DND-41 (cell line): Measurements from ENCODE around the gene FHIT.

Experiments
- ATAC-seq: fragments of 200-7000 bp; cut with Tn5 transposase; 3 replicates; pipeline ENCODE4 v1.9.1; 2021; ENCODE audit warnings: low read depth; ENCODE audit not compliant: insufficient read depth
- DNase-seq: peaks from one replicate; pipeline ENCODE4 v3.0.0-alpha.2; 2020
- H2AFZ ChIP-seq: 2 replicates; pipeline ENCODE4 v1.6.0; 2012; ENCODE audit warnings: low read depth, low read length
- H3K27ac ChIP-seq: 2 replicates; pipeline ENCODE4 v1.5.1; 2012; ENCODE audit warnings: low read length, inconsistent platforms
- H3K27me3 ChIP-seq: fragments of 200-600 bp; sonication (generic); 2 replicates; pipeline ENCODE4 v1.6.0; 2012; ENCODE audit warnings: low read length, mild to moderate bottlenecking, inconsistent platforms; ENCODE audit not compliant: insufficient read depth, poor library complexity
- H3K36me3 ChIP-seq: 2 replicates; pipeline ENCODE4 v1.5.1; 2012; ENCODE audit warnings: low read length, inconsistent platforms; ENCODE audit not compliant: insufficient read depth
- H3K4me1 ChIP-seq: 2 replicates; pipeline ENCODE4 v1.5.1; 2012; ENCODE audit warnings: mild to moderate bottlenecking, low read length; ENCODE audit not compliant: insufficient read depth
- H3K4me2 ChIP-seq: 2 replicates; pipeline ENCODE4 v1.6.0; 2012; ENCODE audit warnings: mild to moderate bottlenecking, moderate library complexity, low read length, inconsistent platforms; ENCODE audit not compliant: insufficient read depth
- H3K4me3 ChIP-seq, 2 experiments: fragments of 200-600 bp in 1 of 2; shearing (Covaris generic) in 1 of 2; 2 replicates each; pipeline ENCODE4 v1.5.1; 2012 to 2016; ENCODE audit warnings: inconsistent platforms in 2 of 2, low read length in 2 of 2, mild to moderate bottlenecking in 2 of 2, low read depth in 1 of 2, moderate library complexity in 1 of 2
- H3K79me2 ChIP-seq: 2 replicates; pipeline ENCODE4 v1.6.0; 2012; ENCODE audit warnings: low read length, inconsistent platforms; ENCODE audit not compliant: insufficient read depth
- H3K9ac ChIP-seq: 2 replicates; pipeline ENCODE4 v1.6.0; 2012; ENCODE audit warnings: low read depth, mild to moderate bottlenecking, inconsistent platforms, low read length, moderate library complexity
- H3K9me3 ChIP-seq: 2 replicates; pipeline ENCODE4 v1.5.1; 2012; ENCODE audit warnings: low read length, moderate library complexity, mild to moderate bottlenecking, inconsistent platforms; ENCODE audit not compliant: insufficient read depth, severe bottlenecking
- H4K20me1 ChIP-seq: 2 replicates; pipeline ENCODE4 v1.6.0; 2012; ENCODE audit warnings: low read length; ENCODE audit not compliant: insufficient read depth
- EZH2 ChIP-seq: IDR thresholded peaks from 3 replicates; pipeline ENCODE4 v1.6.1; 2012; ENCODE audit warnings: borderline replicate concordance, low read depth, mild to moderate bottlenecking, moderate library complexity, low read length, inconsistent platforms; ENCODE audit not compliant: severe bottlenecking
- TF ChIP-seq, protein P1 (sequence below): IDR thresholded peaks from 2 replicates; pipeline ENCODE4 v1.5.1; 2012; ENCODE audit warnings: borderline replicate concordance, low read length, moderate library complexity, mild to moderate bottlenecking; ENCODE audit not compliant: poor library complexity, severe bottlenecking; ENCODE audit errors: extremely low read depth

FHIT gene

DNA sequence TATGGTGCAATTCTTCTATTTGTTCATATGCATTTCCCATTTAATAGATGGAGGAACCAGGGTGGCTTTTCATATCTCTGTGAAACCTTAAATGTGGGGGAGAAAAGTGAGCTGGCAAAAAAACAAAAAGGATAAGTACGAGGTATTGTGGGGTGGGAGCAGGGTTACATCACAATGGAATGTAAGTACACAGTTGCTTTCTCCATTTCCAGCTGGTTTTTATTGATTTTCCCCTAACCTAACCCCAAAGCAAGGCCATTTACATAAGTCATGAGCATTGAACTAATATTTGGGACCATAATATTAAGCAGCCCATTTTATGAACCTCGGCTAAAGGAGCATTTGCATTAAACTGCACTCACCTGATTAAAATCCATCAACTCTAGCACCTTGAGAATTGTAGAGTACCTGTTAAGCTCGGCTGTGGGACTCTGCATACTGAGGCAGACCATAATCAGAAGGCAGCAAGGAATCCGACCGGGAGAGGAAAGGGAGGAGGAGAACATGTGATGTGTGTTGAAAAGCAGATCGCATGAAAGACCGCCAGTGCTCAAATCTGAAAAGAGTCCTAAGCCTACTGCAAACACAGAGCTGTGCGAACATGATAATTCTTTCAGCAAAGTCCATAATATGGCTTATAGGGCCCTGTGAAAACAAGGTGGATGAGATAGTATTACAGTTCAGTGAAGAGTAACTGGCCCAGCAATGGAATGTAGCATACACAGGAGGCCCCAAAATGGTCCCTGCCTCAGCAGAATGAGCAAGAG, 513.4 kb downstream of the FHIT start:
- Histone ChIP-seq H3K4me2 (no peak overlapping the region), H3K9me3 (no peaks in the 10 kb centered on the region), H3K4me1 (no peaks in the 10 kb centered on the region), H3K27me3 (no peaks in the 10 kb centered on the region), H3K79me2 (no peaks in the 10 kb centered on the region), H4K20me1 (no peaks in the 10 kb centered on the region), H3K9ac (no peak overlapping the region), H3K27ac (no peak overlapping the region), H3K4me3 (no peak overlapping the region), H3K36me3 (no peaks in the 10 kb centered on the region), H2AFZ (no peak overlapping the region)
- ATAC-seq: no peak
- DNase-seq: no peak
- no peak for TF ChIP-seq EZH2
- TF ChIP-seq, protein P1, sequence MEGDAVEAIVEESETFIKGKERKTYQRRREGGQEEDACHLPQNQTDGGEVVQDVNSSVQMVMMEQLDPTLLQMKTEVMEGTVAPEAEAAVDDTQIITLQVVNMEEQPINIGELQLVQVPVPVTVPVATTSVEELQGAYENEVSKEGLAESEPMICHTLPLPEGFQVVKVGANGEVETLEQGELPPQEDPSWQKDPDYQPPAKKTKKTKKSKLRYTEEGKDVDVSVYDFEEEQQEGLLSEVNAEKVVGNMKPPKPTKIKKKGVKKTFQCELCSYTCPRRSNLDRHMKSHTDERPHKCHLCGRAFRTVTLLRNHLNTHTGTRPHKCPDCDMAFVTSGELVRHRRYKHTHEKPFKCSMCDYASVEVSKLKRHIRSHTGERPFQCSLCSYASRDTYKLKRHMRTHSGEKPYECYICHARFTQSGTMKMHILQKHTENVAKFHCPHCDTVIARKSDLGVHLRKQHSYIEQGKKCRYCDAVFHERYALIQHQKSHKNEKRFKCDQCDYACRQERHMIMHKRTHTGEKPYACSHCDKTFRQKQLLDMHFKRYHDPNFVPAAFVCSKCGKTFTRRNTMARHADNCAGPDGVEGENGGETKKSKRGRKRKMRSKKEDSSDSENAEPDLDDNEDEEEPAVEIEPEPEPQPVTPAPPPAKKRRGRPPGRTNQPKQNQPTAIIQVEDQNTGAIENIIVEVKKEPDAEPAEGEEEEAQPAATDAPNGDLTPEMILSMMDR: no peak

DNA sequence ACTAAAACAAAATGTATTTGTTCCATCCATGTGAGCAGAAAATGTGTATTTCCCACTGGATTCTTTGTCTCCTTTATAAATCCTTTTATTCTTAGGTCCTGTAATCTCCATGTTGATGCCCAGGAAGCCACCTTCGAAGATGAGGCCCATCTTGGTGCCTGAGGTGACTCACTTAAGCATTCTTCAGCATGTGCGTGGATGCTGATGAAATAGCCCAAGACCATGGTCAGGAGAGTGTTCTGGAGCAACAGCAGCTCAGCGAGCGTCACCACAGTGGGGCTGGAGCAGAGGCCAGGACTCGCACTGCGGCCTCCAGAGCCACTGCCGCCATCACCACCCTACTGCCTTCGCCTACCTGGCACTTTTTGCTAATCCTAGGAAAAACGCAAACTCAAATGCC, 520.9 kb downstream of the FHIT start:
- Histone ChIP-seq H3K36me3 (no peaks in the 10 kb centered on the region), H3K4me3 (no peak overlapping the region), H3K4me1 (no peaks in the 10 kb centered on the region), H3K79me2 (no peaks in the 10 kb centered on the region), H3K9me3 (no peaks in the 10 kb centered on the region), H3K9ac (no peak overlapping the region), H2AFZ (no peak overlapping the region; the same call in 1 of the 2 replicates), H3K4me2 (no peak overlapping the region), H3K27ac (no peak overlapping the region), H4K20me1 (no peaks in the 10 kb centered on the region), H3K27me3 (no peaks in the 10 kb centered on the region)
- ATAC-seq: no peak
- no peak for DNase-seq
- TF ChIP-seq EZH2: no peak
- TF ChIP-seq, protein P1: no peak

DNA sequence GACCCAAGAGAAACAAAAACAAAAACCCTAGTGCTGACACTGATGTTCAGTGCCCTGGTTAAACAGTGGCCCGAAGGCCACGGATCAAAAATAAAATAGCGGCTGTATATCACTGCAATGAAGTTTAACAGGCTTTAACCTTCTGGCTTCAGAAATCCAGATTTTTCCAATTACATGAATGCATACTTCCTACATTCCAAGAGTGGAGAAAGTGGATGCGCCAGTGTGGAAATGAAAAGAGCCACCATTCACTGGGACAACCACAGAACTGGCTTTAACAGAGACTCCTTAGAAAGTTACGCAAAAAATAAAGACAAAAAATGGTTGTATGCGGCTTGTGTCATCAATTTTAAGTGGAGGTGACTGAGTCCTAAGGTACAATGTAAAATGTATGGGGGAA, 522.2 kb downstream of the FHIT start:
- ATAC-seq (no peak), DNase-seq (no peak)
- no peaks in the 10 kb centered on the region for H4K20me1 ChIP-seq
- H3K9me3 ChIP-seq: no peaks in the 10 kb centered on the region
- H2AFZ ChIP-seq: no peak overlapping the region
- no peak overlapping the region for H3K27ac ChIP-seq
- no peaks in the 10 kb centered on the region for H3K4me1 ChIP-seq
- no peaks in the 10 kb centered on the region for H3K27me3 ChIP-seq
- no peak overlapping the region for H3K4me2 ChIP-seq
- H3K9ac ChIP-seq: no peak overlapping the region
- no peak for TF ChIP-seq EZH2
- TF ChIP-seq, protein P1: no peak
- H3K36me3 ChIP-seq: no peaks in the 10 kb centered on the region
- no peaks in the 10 kb centered on the region for H3K79me2 ChIP-seq
- H3K4me3 ChIP-seq: no peak overlapping the region
